Measurements from ENCODE around the gene NSFL1C.
A peak's percentile ranks its signal among the peaks of the same experiment; 100 is the strongest.
"Not testable (repeated sequence)": the region's sequence is repeated elsewhere in the genome, so short reads cannot be mapped to it uniquely, and the experiment has no call there.

NSFL1C gene

GRCh38 chr20:1423625-1424106, 43.0 kb downstream of the NSFL1C start:
- no peak for DNase-seq (ENCODE audit: low read depth in 2 of 2)

GRCh38 chr20:1423206-1423605, 43.4 kb downstream of the NSFL1C start:
- no peak for DNase-seq (ENCODE audit: low read depth in 2 of 2)

DNA sequence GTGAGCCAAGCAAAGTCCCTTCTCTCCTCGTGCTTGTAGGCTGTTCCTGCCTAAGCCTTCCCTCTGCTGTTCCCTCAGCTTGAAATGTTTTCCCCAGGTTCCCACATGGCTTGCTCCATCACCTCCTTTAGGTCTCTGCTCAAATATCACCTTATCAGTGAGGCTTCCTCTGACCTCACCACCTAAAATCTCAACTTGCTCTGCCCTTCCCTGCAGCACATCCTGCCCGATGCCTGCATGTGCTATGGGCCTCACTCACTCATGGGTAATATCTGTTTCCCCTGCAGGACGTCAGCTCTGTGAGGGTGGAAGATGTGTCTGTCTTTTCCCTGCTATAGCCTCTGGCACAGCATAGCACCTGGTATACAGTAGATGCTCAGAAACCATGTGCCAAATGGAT, 43.9 kb downstream of the NSFL1C start:
- DNase-seq (ENCODE audit: low read depth in 2 of 2), result no peak

GRCh38 chr20:1420066-1420465, 46.6 kb downstream of the NSFL1C start:
- DNase-seq (ENCODE audit: low read depth in 2 of 2), result no peak

DNA sequence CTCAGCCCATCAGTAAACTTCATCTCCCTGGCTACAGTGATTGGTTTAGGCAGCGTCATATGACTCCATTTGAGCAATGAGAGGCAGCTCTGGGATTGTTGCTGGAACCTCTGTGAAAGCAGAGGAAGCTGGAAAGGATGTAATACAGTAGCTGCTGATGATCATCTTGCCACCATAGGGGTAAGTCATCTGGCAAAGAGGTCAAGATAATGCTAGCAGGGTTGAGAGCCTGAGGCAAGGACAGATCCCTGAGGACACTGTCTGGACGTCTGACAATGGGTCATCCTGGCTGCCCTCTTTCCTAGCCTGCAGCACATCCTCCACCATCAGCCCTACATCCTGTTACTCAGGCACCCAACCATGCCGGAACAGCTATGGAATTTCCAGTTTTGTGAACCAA, 48.3 kb downstream of the NSFL1C start:
- DNase-seq (ENCODE audit: low read depth in 2 of 2), result no peak

- DNase-seq (ENCODE audit: low read depth in 2 of 2), result no peak
Measured at GRCh38 chr20:1417790-1418189, 48.9 kb downstream of the NSFL1C start.

GRCh38 chr20:1417273-1417672, 49.4 kb downstream of the NSFL1C start:
- no peak for DNase-seq (ENCODE audit: low read depth in 2 of 2)

DNA sequence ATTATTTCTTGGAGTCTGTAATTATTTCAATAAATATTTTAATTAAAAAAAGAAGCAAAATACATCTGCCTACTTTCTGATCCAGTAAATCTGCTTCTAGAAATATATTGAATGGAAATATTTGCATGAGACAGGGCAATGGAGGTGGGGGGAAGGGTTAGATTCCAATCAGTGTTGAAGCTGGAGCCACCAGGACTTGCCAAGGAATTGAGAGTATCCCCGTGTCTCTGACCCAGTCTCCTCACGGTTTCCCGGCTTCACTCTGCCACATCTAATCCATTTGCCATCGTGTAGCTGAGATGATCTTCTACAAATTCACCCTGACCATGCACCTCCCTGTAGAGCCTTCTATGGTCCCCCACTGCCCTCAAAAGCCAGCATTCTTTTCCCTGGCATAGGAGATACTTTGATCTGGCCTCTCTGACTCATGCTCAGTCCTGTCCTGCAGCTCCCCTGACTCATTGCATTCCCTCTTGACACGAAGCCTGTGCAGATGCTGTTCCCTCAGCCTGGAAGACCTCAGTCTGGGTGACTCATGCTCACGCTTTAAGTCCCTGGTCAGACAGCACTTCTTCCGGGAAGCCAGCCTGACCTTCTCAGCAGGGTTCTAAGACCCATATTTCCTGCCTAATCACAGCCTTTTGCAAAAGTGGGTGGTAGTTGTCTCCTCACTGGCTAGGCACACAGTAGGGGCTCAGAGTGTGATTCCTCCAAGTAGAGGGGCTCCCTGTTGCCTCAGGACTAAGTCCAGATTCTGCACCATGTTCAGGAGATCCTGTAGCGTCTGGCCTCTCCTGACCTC, 50.8 kb downstream of the NSFL1C start:
- peak in 1 of 2 donors; percentile 11 for DNase-seq (ENCODE audit: low read depth in 2 of 2)

DNA sequence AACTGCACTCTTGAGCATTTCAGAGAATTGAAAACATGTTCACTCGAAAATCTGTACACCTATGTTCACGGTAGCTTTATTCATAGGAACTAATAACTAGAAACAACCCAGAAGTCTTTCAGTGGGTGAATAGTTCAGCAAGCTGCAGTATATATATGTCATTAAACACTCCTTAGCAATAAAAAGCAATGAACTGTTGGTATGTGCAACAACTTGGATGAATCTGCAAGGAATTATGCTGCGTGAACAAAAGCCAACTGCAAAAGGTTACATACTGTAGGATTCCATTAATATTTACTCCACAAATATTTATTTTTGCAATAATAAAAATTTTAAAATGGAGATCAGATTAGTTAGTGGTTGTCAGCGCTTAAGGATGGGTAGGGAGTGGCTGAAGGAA, 51.7 kb downstream of the NSFL1C start:
- DNase-seq (ENCODE audit: low read depth in 2 of 2), result no peak

DNA sequence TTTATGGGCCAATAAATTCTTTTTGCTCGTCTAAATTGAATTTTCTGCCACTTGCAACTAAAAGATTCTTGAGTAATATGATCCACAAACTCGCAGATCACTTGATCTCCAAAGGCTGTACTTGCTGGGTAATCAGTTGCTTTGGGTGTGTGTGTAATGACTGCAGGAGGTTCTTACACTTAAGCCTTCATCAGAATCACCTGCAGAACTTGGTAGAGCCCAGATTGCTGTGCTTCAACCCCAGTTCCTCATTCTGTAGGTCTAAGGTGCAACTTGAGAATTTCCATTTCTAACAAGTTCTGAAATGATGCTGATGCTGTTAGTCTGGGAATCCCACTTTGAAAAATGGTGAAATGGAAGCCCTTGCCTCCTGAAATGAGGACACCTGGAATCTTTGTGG, 60.8 kb downstream of the NSFL1C start:
- DNase-seq (ENCODE audit: low read depth in 2 of 2), result no peak

DNA sequence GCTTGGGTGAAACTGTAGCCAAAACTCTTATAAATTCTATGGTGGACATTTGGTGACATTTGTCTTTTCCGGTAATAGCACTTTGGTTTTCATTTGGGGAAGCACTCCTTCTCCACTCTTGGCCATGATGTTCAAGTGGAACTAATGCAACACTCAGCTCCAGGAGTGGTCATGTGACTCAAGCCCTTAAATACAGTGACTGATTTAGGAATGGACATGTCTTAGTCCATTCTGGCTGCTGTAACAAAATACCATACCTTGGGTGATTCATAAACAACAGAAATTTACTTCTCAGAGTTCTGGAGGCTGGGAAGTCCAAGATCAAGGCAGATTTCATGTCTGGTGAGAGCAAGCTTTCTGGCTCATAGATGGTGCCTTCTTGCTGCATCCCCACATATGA, 63.0 kb downstream of the NSFL1C start:
- DNase-seq (ENCODE audit: low read depth in 2 of 2), result no peak

DNA sequence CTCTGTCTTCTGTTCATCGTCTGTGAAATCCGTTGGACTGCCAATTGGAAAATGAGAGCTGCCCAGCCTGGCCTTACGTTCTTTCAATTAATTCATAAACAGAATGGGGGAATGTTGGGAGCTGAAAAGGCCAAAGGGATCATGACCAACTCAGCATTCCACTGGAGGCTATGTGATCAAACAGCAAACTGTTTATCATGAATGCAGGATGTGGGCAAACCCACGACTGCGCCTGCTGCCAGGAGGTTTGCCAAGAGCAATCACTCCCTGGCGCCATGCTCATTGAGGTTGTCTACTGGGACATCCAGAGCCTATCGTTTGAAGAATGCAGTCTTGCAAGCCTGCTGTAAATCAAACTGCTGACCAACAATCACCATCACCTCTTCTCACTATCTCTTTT, 64.5 kb downstream of the NSFL1C start:
- DNase-seq (ENCODE audit: low read depth in 2 of 2), result no peak

GRCh38 chr20:1401451-1401907, 65.2 kb downstream of the NSFL1C start:
- no peak for DNase-seq (ENCODE audit: low read depth in 2 of 2)

DNA sequence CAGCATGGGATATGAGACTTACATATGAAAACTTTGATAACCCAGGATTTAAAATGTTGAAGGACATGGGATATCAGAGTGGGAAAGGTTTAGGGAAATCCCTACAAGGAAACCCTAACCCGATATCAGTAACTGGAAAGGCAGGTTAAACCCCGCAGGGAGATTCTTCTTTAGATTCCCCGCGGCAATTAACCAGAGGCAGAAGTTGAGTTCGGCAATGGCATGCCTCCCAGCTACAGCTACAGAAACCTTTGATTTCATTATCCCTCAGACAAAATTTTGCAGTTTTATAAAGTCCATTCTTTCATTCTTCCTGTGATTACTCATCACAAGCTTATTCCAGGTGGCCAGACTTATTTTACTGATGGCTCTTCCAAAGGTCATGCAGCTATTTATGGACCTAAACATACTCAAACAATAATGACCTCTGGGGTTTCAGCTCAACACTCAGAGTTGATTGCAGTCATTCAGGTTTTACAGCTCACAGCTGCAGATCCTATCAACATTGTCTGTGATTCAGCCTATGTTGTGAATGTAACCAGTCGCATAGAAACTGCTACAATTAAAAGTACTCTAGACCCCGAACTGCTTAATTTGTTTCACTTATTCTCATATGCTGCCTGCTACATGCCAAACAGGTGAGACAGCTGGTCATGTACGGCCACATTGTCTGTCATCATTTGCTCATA, 66.8 kb downstream of the NSFL1C start:
- not testable (repeated sequence) for DNase-seq (ENCODE audit: low read depth in 2 of 2)

- DNase-seq (ENCODE audit: low read depth in 2 of 2), result not testable (repeated sequence)
Measured at GRCh38 chr20:1398185-1398584, 68.5 kb downstream of the NSFL1C start.

DNA sequence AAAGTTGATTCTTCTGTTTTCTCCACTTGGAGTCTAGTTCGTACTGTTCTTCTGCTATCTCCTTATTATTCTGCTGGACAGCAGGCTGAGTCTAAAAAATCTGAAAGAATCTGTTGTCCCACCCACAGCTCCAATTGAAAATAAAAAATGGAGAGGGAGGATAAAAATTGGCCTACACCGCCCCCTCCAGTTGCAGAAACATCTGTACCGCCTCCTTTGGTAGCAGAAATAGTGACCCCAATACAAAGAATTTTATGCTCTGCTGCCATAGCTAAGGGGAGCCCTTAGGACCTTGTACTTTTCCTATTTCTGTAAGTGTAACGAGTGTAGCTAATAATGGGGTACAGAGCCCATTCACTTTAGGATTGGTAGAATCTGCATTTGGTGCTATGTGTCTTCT, 68.9 kb downstream of the NSFL1C start:
- DNase-seq (ENCODE audit: low read depth in 2 of 2), result no peak

GRCh38 chr20:1396702-1397101, 69.9 kb downstream of the NSFL1C start:
- DNase-seq (ENCODE audit: low read depth in 2 of 2), result no peak

- DNase-seq (ENCODE audit: low read depth in 2 of 2), result no peak
Measured at GRCh38 chr20:1396264-1396663, 70.4 kb downstream of the NSFL1C start.

DNA sequence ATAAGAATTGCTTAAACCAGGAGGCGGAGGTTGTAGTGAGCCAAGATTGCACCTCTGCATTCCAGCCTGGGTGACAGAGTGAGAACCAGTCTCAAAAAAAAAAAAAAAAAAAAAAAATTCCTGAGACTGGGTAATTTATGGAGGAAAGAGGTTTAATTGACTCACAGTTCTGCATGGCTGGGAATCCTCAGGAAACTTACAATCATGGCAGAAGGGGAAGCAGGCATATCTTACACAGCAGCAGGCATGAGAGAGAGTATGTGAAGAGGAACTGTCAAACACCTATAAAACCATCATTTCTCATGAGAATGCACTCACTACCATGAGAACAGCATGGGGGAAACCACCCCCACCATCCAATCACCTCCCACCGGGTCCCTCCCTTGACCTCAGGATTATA, 72.0 kb downstream of the NSFL1C start:
- no peak for DNase-seq (ENCODE audit: low read depth in 2 of 2)

GRCh38 chr20:1393507-1393882, 73.2 kb downstream of the NSFL1C start:
- DNase-seq (ENCODE audit: low read depth in 2 of 2), result no peak

DNA sequence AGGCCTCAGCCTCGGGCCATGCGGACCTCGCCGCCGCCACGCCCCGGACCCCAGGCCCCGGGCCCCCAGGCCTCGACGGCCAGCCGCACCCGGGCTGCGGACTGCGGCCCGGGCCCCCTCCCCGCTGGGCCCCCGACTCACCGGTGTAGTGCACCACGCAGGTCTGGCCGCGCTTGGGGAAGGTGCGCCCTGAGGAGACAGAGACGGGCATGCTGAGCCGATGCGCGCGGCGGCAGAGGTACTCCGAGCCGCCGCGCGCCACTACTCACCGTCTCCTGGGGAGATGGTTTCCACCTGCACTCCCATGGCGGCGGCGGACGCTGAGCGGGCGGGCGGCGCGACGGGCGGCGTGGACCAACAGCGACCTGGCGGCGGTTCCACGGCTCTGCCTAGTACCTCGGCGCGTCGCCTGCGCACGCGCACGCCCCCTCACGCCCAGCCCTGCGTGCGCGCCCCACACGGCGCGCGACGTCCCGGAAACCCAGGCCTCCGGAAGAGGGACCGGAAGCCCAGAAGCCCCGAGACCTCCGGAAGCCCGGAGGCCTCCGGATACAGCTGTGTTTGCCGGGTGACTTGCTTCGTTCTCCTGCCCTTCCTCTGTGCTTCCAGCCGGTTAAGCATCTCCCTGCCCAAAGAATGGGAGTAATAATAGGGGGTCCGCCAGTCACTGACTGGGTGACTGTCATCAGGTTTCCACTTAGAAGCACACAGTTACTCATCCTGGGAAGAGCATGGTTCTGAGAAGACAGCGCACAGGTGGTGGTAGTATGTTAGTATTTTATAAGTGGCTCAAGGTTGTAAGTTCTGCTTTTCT, 73.7 kb downstream of the NSFL1C start, which contains the start of gene FKBP1A:
Gene FKBP1A (minus strand): TSS at position 362 of the 814 bp plus-strand sequence. CDS start 56 bp downstream, at position 306.
- DNase-seq (ENCODE audit: low read depth in 2 of 2), result peak; percentile 83 to 86

- no peak for DNase-seq (ENCODE audit: low read depth in 2 of 2)
Measured at GRCh38 chr20:1392443-1392692, 74.3 kb downstream of the NSFL1C start.

Measured in stimulated activated CD8-positive, alpha-beta memory T cell treated with anti-CD3 and anti-CD28 coated beads, Interleukin-2, amount 100 ng/mL, for 48 hours (primary cell).